Pons (tissue), 1 donor: Measurements from ENCODE around the gene AQP12B.

Experiments used
- DNase-seq: peaks from one replicate; pipeline ENCODE4 v3.0.0-alpha.2; 2016; ENCODE audit warnings: low spot score

Gene AQP12B

DNA sequence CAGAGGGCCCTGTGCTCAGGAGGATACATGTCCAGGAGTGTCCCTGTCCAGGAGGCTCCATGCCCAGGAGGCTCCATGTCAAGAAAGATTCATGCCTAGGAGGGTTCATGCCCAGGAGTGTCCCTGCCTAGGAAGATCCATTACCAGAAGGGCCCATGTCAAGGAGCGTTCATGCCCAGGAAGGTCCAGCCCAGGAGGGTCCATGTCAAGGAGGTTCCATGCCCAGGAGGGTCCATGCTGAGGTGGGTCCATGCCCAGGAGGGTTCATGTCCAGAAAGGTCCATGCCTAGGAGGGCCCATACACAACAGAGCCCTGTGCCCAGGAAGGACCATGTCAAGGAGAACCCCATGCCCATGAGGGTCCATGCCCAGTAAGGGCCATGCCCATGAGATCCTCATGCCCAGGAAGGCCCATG, 50.4 kb downstream of the AQP12B start:
- DNase-seq = no peak

- DNase-seq = no peak
Measured at GRCh38 chr2:240631548-240632305, 51.0 kb downstream of the AQP12B start.

DNA sequence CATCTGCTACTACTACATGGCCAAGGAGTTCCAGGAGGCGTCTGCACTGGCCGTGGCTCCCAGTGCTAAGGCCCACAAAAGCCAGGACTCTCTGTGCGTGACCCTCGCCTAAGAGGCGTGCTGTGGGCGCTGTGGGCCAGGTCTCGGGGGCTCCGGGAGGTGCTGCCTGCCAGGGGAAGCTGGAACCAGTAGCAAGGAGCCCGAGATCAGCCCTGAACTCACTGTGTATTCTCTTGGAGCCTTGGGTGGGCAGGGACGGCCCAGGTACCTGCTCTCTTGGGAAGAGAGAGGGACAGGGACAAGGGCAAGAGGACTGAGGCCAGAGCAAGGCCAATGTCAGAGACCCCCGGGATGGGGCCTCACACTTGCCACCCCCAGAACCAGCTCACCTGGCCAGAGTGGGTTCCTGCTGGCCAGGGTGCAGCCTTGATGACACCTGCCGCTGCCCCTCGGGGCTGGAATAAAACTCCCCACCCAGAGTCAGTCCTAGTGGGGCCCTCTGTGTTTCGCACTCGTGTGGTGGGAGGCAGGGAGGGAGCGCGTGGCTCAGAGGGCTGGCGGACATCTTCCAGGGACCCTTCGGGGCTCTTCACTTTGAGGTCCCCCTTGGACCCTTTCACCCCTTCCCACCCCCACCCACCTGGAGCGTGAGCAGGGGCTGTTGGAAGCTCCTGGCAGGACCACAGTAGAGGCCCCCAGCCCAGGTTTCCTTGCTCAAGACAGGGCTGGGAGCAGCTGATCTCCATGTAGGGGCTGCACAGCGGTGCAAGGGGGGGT, 51.7 kb downstream of the AQP12B start:
- DNase-seq = no peak

- DNase-seq = no peak
Measured at GRCh38 chr2:240629968-240630770, 52.5 kb downstream of the AQP12B start.

- DNase-seq = no peak
Measured at GRCh38 chr2:240629619-240629967, 53.1 kb downstream of the AQP12B start.

- no peak for DNase-seq
Measured at GRCh38 chr2:240628808-240629618, 53.7 kb downstream of the AQP12B start.

GRCh38 chr2:240628507-240628807, 54.2 kb downstream of the AQP12B start:
- no peak for DNase-seq

- DNase-seq = no peak
Measured at GRCh38 chr2:240627736-240628506, 54.8 kb downstream of the AQP12B start.

GRCh38 chr2:240626531-240627300, 56.0 kb downstream of the AQP12B start:
- DNase-seq = no peak
